Panc1 (cell line): ENCODE data around the gene ARL4A. TPM values are rescaled to one million over a fixed set of nuclear protein-coding genes. Genes with fewer than 3 reads are reported as not detected.

Experiments used
- ATAC-seq: fragments of 200-7000 bp; cut with Tn5 transposase; 2 replicates; pipeline ENCODE4 v1.9.1; 2020; ENCODE audit warnings: mild to moderate bottlenecking, moderate library complexity
- BruUV-seq: library from RNA; stranded (reverse); fragments of 400-500 nt; replicated peaks from 2 replicates; lab custom pipeline; 2021; lab: Mats Ljungman, UMichigan
- CTCF ChIA-PET: fragments of 300-600 bp; sonication (Branson Sonifier 250); formaldehyde crosslinking; loops from one replicate; lab custom pipeline; 2022; ENCODE audit warnings: antibody characterized with exemption; lab: Charles Lee
- POLR2A ChIA-PET: fragments of 300-600 bp; sonication (Branson Sonifier 250); formaldehyde crosslinking; loops from one replicate; lab custom pipeline; 2022; ENCODE audit warnings: antibody characterized with exemption; lab: Charles Lee
- DNase-seq: peaks from one replicate; pipeline ENCODE4 v3.0.0-alpha.2; 2010; ENCODE audit warnings: low read depth, low spot score
- H3K27ac ChIP-seq: 2 replicates; pipeline ENCODE4 v1.5.1; 2011; ENCODE audit warnings: mild to moderate bottlenecking, low read length, inconsistent platforms
- H3K27me3 ChIP-seq: fragments of 200-500 bp; sonication (Bioruptor generic); 2 replicates; pipeline ENCODE4 v1.6.0; 2014; ENCODE audit warnings: low read length, inconsistent platforms; ENCODE audit not compliant: control insufficient read depth, insufficient read depth
- H3K36me3 ChIP-seq: fragments of 200-500 bp; sonication (Bioruptor generic); 2 replicates; pipeline ENCODE4 v1.5.1; 2014; ENCODE audit warnings: inconsistent platforms, mild to moderate bottlenecking, low read length, moderate library complexity; ENCODE audit not compliant: control insufficient read depth, insufficient read depth
- H3K4me1 ChIP-seq: 2 replicates; pipeline ENCODE4 v1.5.1; 2011; ENCODE audit warnings: inconsistent platforms, mild to moderate bottlenecking, low read length, moderate library complexity; ENCODE audit not compliant: control insufficient read depth, insufficient read depth
- H3K4me3 ChIP-seq, 2 experiments: 2 replicates each; pipeline ENCODE4 v1.5.1; 2011 to 2012; ENCODE audit warnings: low read depth in 2 of 2, low read length in 2 of 2, mild to moderate bottlenecking in 2 of 2, inconsistent platforms in 1 of 2, moderate library complexity in 1 of 2
- H3K9me3 ChIP-seq: fragments of 200-500 bp; sonication (Bioruptor generic); 2 replicates; pipeline ENCODE4 v1.5.1; 2014; ENCODE audit warnings: low read depth, mild to moderate bottlenecking, inconsistent platforms, low read length, moderate library complexity; ENCODE audit not compliant: control insufficient read depth, insufficient read depth
- POLR2AphosphoS5 ChIP-seq: IDR thresholded peaks from 2 replicates; pipeline ENCODE4 v1.6.1; 2012; ENCODE audit warnings: mild to moderate bottlenecking, low read depth, low read length, moderate library complexity
- REST ChIP-seq, 2 experiments: IDR thresholded peaks; 2 replicates each; pipeline ENCODE4 v1.6.1; 2011 to 2012; ENCODE audit warnings: low read depth in 2 of 2, control low read depth in 1 of 2, low read length in 1 of 2, mild to moderate bottlenecking in 1 of 2, moderate library complexity in 1 of 2; ENCODE audit not compliant: insufficient read depth in 1 of 2
- SIN3A ChIP-seq: IDR thresholded peaks from 2 replicates; pipeline ENCODE4 v1.6.1; 2012; ENCODE audit warnings: low read depth, mild to moderate bottlenecking, low read length, moderate library complexity, borderline replicate concordance; ENCODE audit not compliant: insufficient read depth
- TCF7L2 ChIP-seq: IDR thresholded peaks from 2 replicates; pipeline ENCODE4 v1.6.1; 2011; ENCODE audit warnings: mild to moderate bottlenecking, low read depth, low read length, inconsistent platforms
- in situ Hi-C: cut with HindIII; loops from 2 replicates; pipeline ENCODE4 v1.10.0; 2016; ENCODE audit warnings: low sequenced_read_pairs, low pct_unique_long_range_greater_than_20kb
- intact Hi-C: fragments of 100-400 bp; cut with micrococcal nuclease; formaldehyde crosslinking; loops from one replicate; pipeline ENCODE4 v1.10.0; 2022; ENCODE audit not compliant: unreplicated experiment
- total RNA-seq: library from RNA; stranded (reverse); gene quantifications from one replicate; pipeline ENCODE4 v1.2.1, GENCODE V29; 2021; ENCODE audit not compliant: unreplicated experiment
- TF ChIP-seq, protein P1 (sequence below): fragments of 450-650 bp; IDR thresholded peaks from 2 replicates; pipeline ENCODE4 v1.5.1; 2017; ENCODE audit warnings: mild to moderate bottlenecking

ARL4A gene
- total RNA-seq, 1 experiment from 2014 or later = 37.4 TPM

DNA sequence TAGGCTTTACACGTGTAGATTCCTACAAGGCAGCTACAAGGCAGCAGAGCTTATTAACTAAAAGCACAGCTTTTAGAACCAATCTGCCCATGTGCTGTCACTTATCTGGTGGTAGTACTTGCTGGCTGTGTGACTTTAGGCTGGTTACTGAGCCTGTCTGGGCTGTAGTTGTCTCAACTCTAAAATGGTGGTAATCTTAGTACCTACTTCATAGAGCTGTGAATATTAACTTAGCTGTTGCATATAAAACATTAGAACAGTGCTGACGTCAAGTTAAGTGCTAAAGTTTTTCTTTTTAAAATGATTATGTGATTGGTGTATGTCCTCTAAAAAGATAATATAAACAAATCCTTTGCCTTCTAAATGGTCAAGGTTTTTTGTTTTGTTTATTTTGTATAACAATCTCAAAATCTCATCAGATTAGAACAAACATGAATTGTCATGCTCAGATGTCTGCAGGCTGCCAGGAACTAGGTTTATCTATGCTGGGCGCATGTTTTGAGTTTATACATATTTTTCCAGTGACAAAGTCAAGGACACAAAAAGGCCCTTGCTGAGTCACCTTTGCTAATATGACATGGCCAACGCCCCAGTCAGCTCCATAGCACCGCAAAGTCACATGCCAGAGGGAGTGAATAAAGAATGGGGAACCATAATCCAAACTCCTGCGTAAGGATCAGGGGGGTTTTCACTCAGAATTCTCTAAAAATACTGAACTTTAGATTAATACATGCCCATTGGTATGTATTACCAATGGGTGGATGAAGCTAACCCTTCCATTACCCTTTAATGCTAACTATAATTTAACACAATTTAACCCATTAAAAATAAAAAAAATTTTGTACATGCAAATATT is 39.8 kb upstream of the ARL4A start:
- BruUV-seq = no TSS peak
- Histone ChIP-seq H3K4me1 (no peaks in the 10 kb centered on the region), H3K4me3 (no peak overlapping the region), H3K27me3 (no peaks in the 10 kb centered on the region), H3K27ac (no peak overlapping the region), H3K9me3 (no peaks in the 10 kb centered on the region; the same call in 1 of the 2 replicates), H3K36me3 (no peaks in the 10 kb centered on the region)
- ChIA-PET CTCF (interaction anchor here (0.7 kb wide), 1 partner anchor 26 kb away, joined by 3 read pairs; no protein-coding TSS in a partner anchor), POLR2A (no interaction called here)
- no peak for TF ChIP-seq REST (IDR thresholded peaks at IDR 0.05; ENCODE audit: insufficient read depth in 1 of 2, low read depth in 2 of 2, low read length in 1 of 2)
- DNase-seq = peak; percentile 83
- intact Hi-C loops (no loop called here), in situ Hi-C loops (no loop called here)
- ATAC-seq = peak; percentile 97

DNA sequence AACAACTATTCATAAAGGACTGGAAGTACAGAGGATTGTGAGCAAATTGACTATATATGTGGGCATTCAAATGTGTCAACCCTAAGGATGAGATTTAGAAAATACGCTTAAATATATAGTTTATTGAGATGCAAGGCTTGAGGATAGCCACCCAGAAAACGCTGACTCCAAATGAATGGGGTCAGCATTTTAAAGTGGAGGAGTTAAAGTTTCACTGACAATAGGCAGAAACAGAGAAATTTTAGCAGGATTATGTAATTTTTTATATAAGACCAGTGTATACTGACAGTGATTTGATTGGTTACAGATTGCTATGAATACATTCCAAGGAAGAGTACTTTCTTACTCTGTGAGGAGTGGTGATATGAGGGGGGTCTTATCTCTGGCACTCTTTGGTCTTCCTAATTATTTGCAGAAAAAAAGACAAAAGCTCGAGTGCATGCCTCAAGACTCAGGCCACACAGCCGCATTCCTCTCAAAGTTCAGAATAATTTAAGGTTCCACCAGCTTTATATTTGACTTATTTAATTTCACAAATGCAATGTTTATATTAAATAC is 38.6 kb upstream of the ARL4A start:
- ChIA-PET CTCF (no interaction called here), POLR2A (no interaction called here)
- DNase-seq (no peak), ATAC-seq (no peak)
- no peaks in the 10 kb centered on the region; the same call in 1 of the 2 replicates for H3K9me3 ChIP-seq
- in situ Hi-C loops (no loop called here), intact Hi-C loops (no loop called here)
- no TSS peak for BruUV-seq
- no peaks in the 10 kb centered on the region for H3K36me3 ChIP-seq
- no peak overlapping the region for H3K27ac ChIP-seq
- no peak overlapping the region for H3K4me3 ChIP-seq
- no peaks in the 10 kb centered on the region for H3K4me1 ChIP-seq
- TF ChIP-seq, protein P1, sequence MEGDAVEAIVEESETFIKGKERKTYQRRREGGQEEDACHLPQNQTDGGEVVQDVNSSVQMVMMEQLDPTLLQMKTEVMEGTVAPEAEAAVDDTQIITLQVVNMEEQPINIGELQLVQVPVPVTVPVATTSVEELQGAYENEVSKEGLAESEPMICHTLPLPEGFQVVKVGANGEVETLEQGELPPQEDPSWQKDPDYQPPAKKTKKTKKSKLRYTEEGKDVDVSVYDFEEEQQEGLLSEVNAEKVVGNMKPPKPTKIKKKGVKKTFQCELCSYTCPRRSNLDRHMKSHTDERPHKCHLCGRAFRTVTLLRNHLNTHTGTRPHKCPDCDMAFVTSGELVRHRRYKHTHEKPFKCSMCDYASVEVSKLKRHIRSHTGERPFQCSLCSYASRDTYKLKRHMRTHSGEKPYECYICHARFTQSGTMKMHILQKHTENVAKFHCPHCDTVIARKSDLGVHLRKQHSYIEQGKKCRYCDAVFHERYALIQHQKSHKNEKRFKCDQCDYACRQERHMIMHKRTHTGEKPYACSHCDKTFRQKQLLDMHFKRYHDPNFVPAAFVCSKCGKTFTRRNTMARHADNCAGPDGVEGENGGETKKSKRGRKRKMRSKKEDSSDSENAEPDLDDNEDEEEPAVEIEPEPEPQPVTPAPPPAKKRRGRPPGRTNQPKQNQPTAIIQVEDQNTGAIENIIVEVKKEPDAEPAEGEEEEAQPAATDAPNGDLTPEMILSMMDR = no peak
- no peak for TF ChIP-seq REST (IDR thresholded peaks at IDR 0.05; ENCODE audit: insufficient read depth in 1 of 2, low read depth in 2 of 2, low read length in 1 of 2)
- TF ChIP-seq SIN3A = no peak
- no peak for TF ChIP-seq POLR2AphosphoS5
- no peak for TF ChIP-seq TCF7L2
- H3K27me3 ChIP-seq = no peaks in the 10 kb centered on the region
